NCI-H1436 treated with DMSO at 0.1 percent for 48 hours (cell line): Measurements from ENCODE around the gene GPR31.
"Not testable (repeated sequence)": the region's sequence is repeated elsewhere in the genome, so short reads cannot be mapped to it uniquely, and the experiment has no call there.

ENCODE experiments used
- DNase-seq: peaks from one replicate; lab custom pipeline; 2025; lab: John Stamatoyannopoulos, UW

GPR31 gene, protein sequence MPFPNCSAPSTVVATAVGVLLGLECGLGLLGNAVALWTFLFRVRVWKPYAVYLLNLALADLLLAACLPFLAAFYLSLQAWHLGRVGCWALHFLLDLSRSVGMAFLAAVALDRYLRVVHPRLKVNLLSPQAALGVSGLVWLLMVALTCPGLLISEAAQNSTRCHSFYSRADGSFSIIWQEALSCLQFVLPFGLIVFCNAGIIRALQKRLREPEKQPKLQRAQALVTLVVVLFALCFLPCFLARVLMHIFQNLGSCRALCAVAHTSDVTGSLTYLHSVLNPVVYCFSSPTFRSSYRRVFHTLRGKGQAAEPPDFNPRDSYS

DNA sequence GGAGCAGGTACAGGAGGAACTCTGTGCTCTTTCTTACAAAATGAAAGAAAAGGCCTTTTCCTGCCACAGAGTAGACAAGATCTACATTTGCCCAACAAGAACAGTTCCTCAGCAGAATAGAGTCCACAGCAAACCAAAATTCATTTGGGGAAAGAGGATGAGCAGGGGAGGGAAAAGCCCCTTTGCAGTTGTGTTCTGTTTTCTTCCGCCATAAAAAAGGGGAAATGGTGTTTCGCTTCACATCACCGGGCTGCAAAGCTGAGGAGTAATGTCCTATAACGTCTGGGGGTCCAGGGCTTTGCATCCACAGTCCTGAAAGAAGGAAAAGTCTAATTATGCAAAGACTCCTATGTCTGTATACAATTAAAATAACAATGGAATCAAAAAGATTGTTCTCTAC, at the start of gene GPR31:
GPR31 (minus strand) TSS at position 118 of the 400 bp plus-strand sequence. CDS start 149 bp downstream, outside the sequence.
- DNase-seq: no peak

DNA sequence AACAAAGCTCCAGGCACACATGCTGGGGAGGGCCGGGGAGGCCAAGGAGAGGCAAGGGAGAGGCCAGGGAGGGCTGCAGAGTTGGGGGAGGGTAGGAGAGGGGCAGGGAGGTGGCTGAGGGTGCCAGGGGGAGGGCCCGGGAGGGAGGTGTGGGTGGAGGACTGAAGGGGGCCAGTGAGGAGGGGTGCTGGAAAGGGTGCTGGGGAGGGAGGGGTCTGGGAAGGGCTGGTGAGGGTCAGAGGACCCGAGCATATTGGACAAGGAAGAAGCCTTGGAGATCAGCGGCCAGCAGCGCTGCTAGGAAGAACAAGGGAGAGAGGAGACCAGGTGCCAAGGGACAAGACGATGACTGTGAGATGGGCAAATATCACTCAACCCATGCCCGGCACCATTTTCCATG, 49.7 kb upstream of the GPR31 start:
- no peak for DNase-seq

DNA sequence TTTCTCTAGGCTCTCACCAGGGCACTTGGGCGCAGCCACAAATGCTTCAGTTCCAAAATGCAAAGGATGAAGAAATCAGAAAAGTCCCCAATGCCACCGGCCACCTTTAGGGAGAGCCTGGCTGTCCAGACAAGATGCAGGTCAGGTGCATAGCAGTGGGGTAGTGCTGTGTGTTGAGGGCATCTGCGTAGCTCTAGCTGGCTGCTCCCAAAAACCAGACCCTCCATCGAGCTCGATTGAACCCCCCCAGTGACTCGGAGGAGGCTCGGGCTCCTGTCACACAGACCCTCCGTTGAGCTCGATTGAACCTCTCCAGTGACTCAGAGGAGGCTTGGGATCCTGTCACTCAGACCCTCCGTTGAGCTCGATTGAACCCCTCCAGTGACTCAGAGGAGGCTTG, 47.5 kb upstream of the GPR31 start:
- not testable (repeated sequence) for DNase-seq

GRCh38 chr6:167204059-167204348, 46.2 kb upstream of the GPR31 start:
- DNase-seq: not testable (repeated sequence)

- DNase-seq: not testable (repeated sequence)
These were observed 45.7 kb upstream of the GPR31 start for GRCh38 chr6:167203261-167204058.

DNA sequence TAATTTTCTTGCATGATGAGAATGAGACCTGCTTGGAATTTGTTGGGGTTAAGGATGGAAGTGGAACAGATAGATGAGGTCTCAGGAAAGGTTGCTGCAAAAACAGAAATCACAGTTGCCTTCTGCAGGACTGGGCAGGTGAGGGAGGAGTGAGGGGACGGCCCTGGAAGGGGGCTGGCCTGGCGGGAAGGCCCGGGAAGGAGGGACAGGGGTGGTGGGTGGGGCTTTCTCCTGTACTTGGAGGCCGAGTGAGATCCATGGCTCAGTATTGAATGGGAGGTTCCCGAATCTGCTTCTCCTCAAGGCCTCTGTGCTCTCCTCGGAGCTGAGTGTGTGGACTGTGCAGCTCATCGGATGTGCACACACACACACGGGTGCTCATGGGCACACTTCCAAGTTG, 44.8 kb upstream of the GPR31 start:
- DNase-seq: not testable (repeated sequence)

- no peak for DNase-seq
These were observed 43.0 kb upstream of the GPR31 start for GRCh38 chr6:167200806-167201205.

- not testable (repeated sequence) for DNase-seq
These were observed 38.3 kb upstream of the GPR31 start for GRCh38 chr6:167195941-167196610.

- DNase-seq: not testable (repeated sequence)
These were observed 35.8 kb upstream of the GPR31 start for GRCh38 chr6:167193515-167194125.

- DNase-seq: not testable (repeated sequence)
These were observed 33.3 kb upstream of the GPR31 start for GRCh38 chr6:167191043-167191583.

DNA sequence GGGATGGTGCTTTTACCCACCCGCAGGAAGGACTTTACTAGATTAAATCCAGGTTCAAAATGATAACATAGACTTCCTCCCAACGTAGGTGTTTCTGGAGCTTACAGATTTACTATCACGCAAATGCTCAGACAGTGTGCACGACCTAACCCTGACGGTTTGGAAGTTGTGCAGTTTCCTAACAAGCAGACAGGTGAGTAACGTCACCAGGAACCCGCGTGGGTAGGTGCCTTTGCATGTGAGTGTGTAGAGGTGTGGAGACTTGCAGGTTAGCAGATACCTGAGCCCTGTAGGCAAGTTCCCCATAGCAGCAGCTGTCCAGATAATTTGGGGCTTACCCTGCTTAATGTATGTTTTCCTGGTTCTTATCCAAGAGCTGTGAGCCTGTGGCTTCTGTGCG, 29.5 kb upstream of the GPR31 start:
- DNase-seq: not testable (repeated sequence)

DNA sequence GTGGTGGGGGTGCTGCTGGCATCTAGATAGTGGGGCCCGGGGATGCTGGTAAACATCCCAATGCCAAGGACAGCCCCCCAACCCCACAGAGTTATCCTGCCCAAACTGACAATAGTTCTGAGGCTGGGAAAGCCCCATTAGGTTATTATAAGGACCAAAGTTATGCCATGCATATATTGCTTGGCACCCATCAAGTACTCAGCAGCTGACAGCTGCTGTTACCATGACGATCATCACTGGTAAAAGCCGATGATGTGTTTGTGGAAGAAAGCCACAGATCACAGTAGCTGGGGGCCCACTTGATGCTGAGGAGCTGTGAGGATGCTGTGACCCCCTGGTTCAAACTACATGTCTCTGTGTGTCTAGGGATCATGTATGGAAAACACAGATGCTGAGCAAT, 27.3 kb upstream of the GPR31 start:
- DNase-seq: not testable (repeated sequence)

DNA sequence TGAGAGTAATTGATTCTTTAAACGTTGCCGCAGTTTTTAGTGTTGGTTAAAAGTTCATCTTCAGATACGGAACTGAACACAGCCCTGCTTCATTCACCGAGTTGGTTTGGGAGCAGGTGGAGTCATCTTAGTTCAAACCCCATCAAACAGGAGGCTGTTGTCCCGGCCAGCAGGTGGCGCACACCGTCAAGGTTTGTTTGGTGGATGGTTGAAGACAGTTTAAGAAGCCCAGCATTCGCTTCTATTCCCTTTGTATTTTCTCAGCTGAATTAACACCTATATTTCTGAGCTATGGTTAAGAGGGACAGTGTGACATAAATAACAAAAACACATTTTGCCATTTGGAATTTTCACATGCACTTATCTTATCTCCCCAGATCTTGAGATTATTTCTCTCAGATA, 25.1 kb upstream of the GPR31 start:
- DNase-seq: not testable (repeated sequence)

DNA sequence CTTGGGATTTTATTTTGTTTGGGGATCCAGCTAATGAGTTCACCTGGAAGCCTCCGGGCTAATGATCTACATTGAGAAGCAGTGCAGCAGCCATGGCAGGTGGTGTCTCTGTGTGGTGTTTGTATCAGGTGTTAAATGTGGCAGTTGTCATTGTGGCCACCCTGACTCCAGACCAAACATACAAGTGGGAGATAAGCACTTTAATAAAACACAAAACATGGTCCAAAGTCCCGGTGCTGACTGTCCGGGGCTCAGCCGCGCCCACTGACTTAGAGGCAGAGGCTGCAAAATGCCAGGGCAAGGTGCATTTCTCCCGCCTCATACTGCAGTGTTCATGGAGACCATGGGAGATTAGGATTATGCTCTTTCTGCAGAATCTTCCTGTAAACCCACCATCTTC, 23.6 kb upstream of the GPR31 start:
- not testable (repeated sequence) for DNase-seq

GRCh38 chr6:167180086-167180485, 22.3 kb upstream of the GPR31 start:
- not testable (repeated sequence) for DNase-seq

GRCh38 chr6:167178896-167179655, 21.3 kb upstream of the GPR31 start:
- DNase-seq: not testable (repeated sequence)

DNA sequence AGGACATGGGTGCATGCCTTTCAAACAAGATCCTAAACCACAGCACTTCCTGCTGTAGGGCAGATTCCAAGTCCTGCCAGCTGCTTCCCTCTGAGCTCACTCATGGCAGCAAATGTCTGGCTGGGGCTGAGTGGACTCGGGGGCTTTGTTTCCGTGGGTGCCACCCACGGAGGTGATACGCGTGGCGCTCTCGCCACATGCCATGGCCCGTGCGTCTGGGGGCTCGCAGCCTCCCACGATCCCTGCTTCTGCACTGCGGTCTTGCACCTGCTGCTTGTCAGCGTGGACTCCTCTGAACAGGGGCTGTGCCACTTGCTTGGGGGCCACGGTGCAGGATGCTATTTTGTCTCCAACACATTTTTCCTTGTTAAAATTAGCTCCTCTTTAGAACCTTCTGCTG, 19.5 kb upstream of the GPR31 start:
- DNase-seq: not testable (repeated sequence)

- DNase-seq: not testable (repeated sequence)
These were observed 14.2 kb upstream of the GPR31 start for GRCh38 chr6:167172011-167172410.

GRCh38 chr6:167171300-167171699, 13.5 kb upstream of the GPR31 start:
- DNase-seq: not testable (repeated sequence)

- DNase-seq: not testable (repeated sequence)
These were observed 12.1 kb upstream of the GPR31 start for GRCh38 chr6:167169867-167170266.

DNA sequence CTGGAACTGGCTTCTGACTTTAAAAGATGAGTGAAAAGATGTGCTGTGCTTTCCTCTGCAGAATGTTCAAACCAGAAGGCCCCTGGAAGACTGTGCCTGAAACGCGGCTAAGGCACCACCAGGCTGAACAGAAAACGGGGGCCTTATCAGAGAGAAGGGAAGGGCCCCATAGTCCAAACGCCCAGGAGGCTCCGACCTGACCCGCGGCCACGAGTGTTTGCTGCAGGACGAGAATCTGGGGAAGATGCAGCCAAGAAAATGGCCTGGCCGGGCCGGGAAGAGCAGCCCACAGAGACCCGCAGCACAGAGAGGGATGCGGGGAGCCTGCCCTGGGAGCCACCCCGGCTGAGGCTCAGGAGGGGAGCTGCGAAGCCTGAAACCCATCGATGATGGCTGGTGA, 10.5 kb upstream of the GPR31 start:
- not testable (repeated sequence) for DNase-seq
